DMS 273 (cell line): Measurements from ENCODE around the gene SPECC1.
"Not testable (repeated sequence)": the region's sequence is repeated elsewhere in the genome, so short reads cannot be mapped to it uniquely, and the experiment has no call there.

Experiments
- DNase-seq: peaks from one replicate; lab custom pipeline; 2025; ENCODE audit not compliant: unreplicated experiment; lab: John Stamatoyannopoulos, UW

SPECC1 gene

DNA sequence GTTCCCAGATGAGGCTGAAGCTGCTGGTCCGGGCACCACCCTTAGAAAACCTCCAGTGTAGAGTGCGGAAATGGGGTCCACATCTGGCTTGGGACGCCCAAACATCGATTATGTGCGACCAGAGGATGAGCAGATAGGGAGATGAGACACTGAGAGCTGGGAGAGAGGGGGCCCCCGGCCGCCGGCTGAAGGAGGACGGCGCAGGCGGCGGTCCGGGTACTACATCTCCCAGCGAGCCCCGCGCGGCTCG lies 182 bp upstream of the SPECC1 start:
- DNase-seq = no peak

DNA sequence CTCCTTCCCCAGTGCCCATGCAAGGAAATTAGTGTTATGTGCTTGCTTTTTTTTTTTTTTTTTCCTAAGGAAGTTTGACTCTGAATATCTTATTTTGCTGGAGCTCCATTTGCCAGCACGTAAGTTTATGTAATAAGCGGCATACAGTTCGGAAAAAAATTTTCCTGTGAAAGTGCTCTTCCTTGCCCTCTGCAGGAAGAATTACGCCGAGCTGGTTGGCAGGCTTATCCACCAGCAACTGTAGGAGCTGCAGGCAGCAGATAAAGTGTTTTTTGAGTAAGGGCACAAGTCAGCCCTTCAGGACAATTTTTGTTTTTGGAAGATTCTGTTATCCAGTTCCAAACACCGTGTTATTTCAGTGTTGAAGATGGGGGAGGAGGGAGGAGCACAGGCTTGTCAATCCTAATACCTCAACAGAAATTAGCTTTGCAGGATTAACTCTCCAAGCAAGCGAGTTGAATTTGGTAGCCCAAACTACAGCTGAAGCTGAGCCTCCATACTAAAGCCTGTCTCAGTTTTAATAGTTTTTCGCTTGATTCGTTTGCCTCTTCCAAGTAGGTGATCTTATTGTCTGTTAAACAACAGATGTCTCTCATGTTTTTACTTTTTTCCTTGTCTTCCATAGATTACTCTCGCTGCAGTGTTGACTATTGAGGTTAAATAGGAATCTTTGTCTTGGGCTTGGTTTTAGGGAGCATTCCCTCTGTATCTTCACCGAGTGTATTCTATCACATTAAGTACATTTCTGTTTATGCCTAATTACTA lies 1.1 kb downstream of the SPECC1 start:
- DNase-seq = peak; percentile 87

DNA sequence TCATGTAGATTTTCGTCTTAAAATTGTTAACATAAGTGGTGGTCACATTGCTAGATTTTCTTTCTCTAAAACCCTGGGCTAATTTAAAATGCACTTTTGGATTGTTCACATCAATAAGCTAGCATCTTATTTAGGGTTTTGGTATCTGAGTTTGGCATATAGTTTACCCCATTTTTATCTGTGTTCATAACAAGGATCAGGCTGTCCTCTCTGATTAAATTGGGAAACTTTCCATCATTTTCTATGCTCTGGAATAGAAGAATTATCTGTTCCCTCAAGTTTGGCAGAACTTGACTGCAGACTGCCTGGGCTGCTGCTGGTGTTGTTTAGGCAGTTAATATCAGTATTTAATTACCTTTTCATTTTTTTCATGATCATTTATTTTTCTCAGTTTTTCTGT lies 1.8 kb downstream of the SPECC1 start:
- DNase-seq = peak; percentile 25

DNA sequence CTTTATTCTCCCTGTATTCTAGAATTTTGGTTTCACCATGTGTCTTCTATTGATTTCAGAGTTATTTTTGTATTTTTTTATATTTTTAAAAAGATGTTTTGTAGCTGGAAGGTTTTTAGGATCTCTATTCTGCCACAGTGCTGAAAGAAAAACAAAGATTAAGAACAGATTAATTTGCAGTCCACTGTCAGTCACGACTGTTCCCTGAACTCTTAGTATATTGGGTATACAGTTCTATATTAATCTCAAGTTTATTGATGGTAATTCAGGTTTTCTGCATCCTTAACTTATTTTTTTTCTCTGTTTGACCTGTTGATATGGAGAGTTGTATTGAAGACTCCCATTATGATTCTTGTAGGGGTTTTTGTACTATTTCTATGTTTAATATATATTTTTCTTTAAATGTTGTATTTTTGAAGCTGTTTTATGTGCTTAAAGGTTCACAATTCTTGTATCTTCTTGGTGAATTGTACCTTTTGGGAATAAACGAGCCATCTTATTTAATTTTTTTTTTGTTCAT lies 2.9 kb downstream of the SPECC1 start:
- DNase-seq = no peak

DNA sequence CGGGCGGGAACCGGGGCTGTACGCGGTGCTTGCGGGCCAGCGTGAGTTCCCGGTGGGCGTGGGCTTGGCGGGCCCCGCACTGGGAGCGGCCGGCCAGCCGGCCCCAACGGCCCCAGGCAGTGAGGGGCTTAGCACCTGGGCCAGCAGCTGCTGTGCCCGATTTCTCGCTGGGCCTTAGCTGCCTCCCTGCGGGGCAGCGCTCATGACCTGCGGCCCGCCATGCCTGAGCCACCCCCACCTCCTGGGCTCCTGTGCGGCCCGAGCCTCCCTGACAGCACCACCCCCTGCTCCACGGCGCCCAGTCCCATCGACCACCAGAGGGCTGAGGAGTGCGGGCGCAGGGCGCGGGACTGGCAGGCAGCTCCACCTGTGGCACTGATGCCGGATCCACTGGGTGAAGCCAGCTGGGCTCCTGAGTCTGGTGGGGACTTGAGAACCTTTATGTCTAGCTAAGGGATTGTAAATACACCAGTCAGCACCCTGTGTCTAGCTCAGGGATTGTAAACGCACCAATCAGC lies 7.4 kb downstream of the SPECC1 start:
- not testable (repeated sequence) for DNase-seq

DNA sequence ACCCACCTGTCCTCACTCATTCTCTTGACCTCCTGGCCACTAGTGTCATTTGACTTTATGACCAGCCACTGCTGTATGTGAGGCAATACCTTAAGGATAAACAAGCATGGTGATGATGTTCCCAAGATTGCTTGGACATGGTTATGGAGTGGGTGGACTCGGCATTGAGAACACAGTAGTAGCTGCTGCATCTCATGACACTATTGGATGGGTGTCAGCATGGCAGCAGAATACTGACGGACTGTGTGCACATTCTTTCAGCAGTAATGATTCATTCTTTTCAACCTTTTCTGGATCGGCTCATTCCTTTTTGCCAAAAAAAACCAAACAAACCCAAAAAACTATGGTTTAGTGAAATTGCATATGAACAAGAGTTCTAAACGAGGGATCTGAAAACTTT lies 13.5 kb downstream of the SPECC1 start:
- DNase-seq = no peak

DNA sequence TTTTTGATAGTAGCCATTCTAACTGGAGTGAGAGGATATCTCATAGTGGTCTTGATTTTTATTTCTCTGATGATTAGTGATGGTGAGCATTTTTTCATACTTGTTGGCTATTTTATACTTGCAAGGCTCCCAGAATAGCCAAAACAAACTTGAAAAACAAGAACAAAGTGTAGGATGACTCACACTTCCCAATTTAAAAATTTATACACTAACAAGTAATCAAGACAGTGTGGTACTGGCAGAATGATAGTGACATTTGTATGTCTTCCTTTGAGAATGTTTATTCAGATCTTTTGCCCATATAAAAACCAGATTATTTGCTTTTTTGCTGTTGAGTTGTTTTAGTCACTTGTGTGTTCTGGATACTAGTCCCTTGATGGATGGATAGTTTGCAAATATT lies 17.8 kb downstream of the SPECC1 start:
- no peak for DNase-seq

DNA sequence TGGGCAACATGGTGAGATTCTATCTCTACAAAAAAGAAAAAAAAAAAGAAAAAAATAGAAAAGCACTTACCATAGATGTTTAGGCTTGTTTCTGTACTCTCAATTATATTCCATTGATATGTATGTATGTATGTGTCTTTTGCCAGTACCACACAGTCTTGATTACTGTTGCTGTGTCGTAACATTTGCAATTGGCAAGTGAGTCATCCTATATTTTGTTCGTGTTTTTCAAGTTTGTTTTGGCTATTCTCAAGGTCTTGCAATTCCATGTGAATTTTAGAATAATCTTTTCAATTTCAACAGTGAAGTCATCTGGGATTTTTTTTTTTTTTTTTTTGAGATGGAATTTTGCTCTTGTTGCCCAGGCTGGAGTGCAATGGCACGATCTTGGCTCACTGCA lies 19.3 kb downstream of the SPECC1 start:
- DNase-seq = no peak

DNA sequence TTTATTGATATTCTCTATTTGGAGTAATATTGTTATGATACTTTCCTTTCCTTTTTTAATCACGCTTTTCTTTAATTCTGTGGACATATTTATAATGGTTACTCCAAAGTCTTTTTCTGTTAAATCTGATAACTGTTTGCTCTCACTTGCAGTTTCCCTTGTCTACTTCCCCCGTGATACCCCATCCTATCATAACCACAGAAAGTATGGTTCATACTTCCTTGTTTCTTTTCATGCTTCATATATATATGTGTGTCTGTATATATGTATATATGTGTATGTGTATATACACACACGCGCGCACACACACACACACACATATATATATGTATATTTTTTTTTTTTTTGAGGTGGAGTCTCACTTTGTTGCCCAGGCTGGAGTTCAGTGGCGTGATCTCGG lies 23.5 kb downstream of the SPECC1 start:
- DNase-seq = no peak

DNA sequence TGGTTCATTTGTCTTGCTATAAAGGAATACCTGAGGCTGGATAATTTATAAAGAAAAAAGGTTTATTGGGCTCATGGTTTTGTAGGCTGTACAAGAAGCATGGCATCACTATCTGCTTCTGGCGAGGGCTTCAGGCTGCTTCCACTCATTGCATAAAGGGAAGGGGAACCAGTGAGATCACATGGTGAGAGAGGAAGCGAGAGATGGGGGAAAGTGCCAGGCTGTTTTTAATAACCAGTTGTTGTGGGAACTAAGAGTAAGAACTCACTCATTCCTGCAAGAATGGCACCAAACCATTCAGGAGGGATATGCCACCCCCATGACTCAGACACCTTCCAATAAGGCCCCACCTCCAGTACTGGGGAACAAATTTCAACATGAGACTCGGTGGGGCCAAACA lies 24.3 kb downstream of the SPECC1 start:
- no peak for DNase-seq

DNA sequence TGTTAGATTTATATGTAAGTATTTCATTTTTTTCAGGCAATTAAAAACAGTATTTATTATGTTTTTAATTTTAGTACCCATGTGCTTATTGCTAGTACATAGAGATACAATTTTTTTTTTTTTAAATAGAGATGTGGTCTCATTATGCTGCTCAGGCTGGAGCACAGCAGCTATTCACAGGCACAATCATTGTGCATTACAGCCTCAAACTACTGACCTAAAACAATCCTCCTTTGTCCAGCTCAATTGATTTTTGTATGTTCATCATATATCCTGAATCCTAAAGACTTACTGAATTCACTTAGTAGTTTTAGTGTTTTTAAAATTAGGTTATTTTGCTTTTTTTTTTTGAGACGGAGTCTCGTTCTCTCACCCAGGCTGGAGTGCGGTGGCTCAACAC lies 26.3 kb downstream of the SPECC1 start:
- DNase-seq = no peak

DNA sequence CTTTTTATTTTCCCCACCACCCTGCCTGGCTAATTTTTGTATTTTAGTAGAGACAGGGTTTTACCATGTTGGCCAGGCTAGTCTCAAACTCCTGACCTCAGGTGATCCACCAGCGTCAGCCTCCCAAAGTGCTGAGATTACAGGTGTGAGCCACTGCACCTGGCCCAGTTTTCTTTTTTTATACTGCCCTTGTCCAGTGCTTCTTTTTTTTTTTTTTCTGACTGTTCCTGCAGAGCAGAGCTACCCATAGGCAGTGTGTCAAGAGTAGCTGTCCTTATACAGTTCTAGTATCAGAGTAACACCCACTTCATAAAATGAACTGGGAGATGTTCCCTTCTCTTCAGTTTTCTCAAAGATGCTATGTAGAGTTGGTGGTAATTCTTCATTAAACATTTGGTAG lies 28.1 kb downstream of the SPECC1 start:
- not testable (repeated sequence) for DNase-seq

DNA sequence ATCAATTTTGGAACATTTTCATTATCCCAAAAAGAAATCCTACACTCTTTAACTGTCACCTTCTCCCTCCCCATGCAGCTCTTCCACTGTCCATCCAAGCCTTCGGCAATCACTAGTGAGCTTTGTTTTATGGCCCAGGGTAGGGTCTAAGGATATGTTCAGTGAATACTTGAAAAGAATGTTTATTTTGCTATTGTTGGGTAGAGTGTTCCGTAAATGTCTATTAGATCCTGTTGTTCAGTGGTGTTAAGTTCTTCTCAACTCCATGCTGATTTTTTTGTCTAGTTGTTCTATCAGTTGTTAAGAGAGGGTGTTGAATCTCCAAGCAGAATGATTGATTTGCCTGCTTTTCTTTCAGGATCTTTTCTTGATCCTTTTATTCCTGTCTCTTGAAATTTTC lies 29.9 kb downstream of the SPECC1 start:
- DNase-seq = no peak

DNA sequence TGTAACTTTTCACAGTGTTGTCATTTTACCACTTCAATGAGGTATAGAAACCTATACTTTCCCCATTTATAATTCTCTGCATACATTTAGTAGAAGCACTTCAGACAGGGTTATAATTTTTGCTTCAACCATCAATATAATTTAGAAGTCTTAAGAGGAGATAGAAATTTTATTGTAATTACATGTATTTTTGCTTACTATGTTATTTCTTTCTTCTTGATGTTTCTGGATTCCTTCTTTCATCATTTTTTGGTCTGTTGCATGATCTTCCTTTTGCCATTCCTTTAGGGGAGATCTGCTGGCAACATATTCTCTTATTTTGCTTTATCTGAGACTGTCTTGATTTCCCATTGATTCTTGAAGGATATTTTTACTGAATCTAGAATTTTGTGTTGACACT lies 31.1 kb downstream of the SPECC1 start:
- no peak for DNase-seq

DNA sequence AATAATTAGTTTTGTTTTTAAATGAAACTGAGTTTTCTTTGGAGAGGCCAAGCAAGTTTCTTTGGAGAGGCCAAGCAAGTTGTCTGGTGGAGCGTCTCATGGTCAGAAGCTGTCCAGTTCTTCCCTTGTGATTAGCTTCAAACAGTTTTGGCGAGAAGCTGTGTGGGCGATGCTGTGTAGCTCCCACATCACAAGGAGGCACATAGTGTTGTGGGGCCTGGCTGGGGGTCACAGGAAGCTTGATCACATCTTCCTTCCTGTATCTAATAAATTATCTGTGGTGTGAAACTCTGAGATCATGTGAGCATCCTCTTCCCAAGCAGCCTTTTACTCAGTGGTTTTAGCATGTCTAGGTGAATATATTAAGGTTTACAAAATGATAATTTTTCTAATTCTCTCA lies 33.9 kb downstream of the SPECC1 start:
- no peak for DNase-seq

DNA sequence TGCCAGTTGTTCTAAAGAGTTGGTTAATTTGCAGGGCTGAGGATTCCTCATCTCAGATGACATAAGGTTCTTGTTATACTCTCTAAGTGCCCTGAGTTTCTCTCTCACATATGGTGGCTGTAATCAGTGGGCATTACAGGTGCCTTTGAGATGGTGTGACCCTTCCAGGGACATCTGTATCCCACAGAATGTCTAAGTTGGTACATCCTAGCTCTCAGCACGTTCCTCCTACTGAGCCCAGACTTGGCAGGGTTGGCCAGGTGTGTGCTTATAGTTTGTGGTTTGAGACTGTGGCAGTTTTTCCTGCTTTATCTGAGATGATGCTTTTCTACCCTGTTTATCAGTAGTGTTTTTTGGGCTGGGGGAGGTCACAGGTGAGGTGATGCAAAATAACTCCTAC lies 36.3 kb downstream of the SPECC1 start:
- DNase-seq = no peak

DNA sequence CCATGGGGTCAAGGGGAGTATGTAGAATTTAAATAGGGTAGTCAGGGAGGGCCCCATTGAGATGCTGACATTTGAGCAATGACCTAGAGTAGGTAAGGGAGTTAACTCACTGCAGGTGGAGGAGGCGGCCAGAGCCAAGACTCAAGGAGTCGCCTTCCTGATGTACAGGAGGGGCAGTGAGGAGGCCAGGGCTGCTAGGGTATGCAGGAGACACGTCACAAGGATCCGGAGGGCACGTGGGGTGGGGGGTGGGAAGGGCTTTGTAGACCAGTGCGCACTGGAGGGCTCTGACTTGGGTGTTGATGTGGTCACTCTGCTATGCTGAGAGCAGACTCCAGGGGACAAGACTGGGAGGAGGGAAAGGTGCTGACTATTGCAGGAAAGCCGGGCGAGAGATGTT lies 37.5 kb downstream of the SPECC1 start:
- DNase-seq = no peak

DNA sequence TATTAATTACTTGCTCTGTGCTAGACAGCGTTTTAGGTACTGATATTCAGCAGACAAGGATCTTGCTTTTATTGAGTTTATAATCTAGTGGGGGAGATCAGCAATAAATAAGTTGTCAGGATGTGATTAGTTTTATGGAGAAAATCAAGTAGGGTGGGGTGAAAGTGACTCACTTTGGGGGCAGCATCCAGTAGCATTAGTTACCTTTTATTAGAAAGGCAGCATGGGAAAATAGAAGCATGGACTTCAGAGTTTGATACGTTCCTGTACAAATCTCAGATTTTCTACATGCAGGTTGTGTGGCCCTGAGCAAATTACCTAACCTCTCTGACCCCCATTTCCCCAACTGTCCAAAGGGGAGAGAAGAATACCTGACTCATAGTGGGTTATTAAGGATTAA lies 42.5 kb downstream of the SPECC1 start:
- DNase-seq = no peak

DNA sequence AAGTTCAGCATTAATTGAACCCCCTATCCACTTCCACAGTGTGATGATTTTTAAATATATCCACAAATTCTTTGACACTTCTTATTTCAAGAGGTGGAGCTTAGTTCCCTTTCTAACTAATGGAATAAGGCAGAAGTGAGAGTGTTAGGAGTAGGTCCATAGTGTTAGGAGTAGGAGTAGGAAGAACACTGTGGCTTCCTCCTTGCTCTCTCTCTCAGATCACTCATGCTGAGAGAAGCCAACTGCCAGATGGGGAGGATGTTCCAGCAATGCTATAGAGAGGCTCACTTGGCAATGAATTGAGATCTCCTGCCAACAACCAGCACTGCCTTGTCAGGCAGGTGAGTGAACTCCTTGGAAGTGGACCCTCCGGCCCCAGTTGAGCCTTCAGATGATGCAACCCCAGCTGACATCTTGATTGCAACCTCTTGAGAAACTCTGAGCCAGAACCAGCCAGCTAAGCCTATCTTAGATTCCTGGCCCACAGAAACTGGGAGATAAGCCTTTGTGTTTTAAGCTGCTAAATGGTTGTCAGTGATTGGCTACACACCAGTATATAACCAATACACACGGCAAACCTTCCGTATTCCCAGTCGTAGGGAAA lies 44.3 kb downstream of the SPECC1 start:
- peak; percentile 11 for DNase-seq

DNA sequence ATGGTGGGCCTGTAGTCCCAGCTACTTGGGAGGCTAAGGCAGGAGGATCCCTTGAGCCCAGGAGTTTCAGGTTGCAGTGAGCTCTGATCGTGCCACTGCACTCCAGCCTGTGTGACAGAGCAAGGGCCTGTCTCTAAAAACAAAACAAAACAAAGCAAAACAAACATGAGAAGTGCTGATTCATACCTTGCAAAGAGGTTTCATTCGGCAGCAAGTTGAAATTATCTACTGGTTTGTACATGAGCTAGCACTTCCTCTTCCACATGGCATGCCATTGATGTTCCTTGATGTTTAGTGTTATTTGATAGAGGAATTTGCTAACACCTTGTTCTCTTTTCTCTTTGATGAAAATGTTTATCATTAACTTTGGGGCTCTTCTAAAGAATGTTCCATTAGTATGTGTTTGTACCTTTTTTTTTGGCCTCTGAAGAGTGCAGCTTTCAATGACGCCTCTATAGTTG lies 50.6 kb downstream of the SPECC1 start:
- no peak for DNase-seq

DNA sequence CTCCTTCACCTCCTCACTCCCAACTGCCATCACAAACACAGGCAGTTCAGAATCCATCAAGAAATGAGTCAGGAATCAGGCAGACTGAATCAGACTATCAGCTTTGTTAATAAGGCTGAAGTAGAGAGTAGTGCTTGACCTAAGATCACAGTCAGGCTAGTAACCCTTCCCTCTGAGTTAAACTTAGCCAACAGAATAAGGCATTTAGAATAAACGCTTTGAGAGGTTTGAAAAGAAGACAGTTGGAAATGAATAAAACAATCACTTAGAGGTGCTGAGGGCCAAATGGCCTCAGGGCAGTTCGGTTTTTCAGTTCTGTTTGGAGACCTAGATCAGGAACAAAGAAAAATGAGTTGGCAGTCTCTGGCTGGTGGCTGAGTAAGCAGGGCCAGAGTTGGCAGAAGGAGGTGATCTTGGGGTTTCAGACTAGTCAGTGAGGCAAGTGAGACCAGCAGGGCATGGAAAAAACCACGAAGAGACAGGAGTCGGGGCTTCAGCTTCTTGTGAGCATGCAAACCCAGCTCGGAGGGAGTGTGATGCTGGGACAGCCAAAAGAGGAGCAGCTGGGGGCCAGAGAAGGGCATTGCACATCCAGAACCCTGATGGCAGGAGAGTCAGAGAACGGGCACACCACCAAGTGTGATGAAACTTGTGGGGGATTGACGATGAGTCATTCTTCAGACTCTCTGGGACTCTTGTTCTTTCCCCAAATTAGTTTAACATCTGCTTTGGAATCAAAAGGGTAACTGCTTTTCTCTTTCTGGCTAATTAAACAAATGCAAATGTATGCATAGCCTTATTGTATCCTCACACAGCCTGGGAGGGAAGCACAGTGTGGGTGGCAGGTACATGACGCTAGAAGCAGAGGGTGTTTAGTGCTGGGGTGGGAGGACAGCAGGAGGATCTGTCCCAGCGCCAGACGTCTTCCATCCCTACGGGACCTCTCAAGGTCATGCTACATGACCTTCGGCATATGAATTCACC lies 54.8 kb downstream of the SPECC1 start:
- peak; percentile 92 for DNase-seq

DNA sequence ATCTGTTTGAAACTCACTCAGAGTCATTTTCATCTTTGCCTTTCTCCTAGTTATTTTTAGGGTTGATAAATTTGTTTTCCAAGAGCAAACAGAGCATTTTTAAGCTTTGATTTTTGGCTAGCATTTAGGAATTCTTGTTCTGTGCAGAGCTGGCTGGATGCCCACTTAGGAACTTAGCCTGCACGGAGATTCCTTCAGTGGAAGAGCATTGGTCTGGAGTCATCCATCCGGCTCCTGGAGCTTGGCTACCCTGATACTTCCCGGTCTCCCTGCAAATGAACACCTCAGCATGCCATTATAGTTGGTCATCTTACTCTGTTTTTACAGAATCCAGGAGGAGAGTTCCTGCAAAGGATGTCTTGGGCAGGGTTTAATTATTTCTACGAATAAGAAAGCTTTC lies 57.1 kb downstream of the SPECC1 start:
- peak; percentile 40 for DNase-seq
